Measurements from ENCODE around the gene SLC10A1.

GRCh38 chr14:69779088-69779487 lies 18.0 kb downstream of the SLC10A1 start:
- no peak for TF ChIP-seq CTCF (IDR thresholded peaks at IDR 0.05)
- no peak for TF ChIP-seq EP300 (IDR thresholded peaks at IDR 0.05)

Measured in stomach (tissue), 4 donors.